ENCODE data around the gene MEIS2.

MEIS2 gene

DNA sequence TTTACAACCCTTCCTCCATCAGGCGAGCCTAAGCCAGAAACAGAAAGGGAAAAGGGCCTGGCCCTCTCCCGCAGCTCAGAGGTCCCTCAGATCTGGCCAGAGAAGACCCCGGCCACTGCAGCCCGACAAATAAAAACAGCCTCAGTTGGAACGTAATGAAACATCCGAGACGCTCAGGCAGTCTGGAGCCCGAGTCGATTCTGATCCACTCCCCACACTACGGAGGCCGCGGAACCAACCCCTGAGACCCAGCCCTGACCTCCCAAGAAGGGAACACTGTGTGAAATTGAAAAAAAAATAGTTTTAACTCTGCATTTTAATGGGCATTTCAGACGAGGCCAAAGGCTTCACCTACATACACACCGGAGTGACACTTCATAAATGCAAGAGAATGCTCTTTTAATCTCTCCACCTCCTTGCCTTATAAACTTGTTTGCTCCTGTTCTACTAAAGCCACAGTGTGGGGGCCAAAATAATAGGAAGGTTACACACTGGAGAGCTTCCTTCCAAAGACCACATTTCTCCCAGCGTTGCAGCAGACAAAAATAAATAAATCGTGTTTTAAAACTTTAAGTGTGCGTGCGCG lies 3.7 kb downstream of the MEIS2 start:
- CTCF ChIA-PET = no interaction called here
- TF ChIP-seq YY1 (tag by site-specific recombination; IDR thresholded peaks at IDR 0.05) = no peak
- TF ChIP-seq ZNF292 (tag by site-specific recombination; IDR thresholded peaks at IDR 0.05; ENCODE audit: borderline replicate concordance, low read depth) = no peak
- TF ChIP-seq ZNF76 (tag by site-specific recombination; IDR thresholded peaks at IDR 0.05; ENCODE audit: borderline replicate concordance, low read depth) = no peak
- TF ChIP-seq ZNF114 (tag by site-specific recombination; IDR thresholded peaks at IDR 0.05) = no peak
- peak; percentile 53 for TF ChIP-seq FEZF1 (tag by site-specific recombination; IDR thresholded peaks at IDR 0.05)
- no peak for TF ChIP-seq INSM2 (tag by site-specific recombination; IDR thresholded peaks at IDR 0.05)
- no peak for TF ChIP-seq ZNF449 (tag by site-specific recombination; IDR thresholded peaks at IDR 0.05)
- no peak for TF ChIP-seq ZXDB (tag by site-specific recombination; IDR thresholded peaks at IDR 0.05)
- TF ChIP-seq SETDB1 (IDR thresholded peaks at IDR 0.05; ENCODE audit: insufficient read length, low read length) = no peak
- no peak overlapping the region for H3K4me3 ChIP-seq (ENCODE audit: low read depth, low read length)
- POLR2A ChIA-PET = no interaction called here
- peak overlapping the region; percentile 98; the same call in 1 of the 2 replicates for H3K27ac ChIP-seq (ENCODE audit: extremely low read depth, low read depth, low read length)
- H3K4me1 ChIP-seq (ENCODE audit: control insufficient read depth, insufficient read depth, low read length) = peaks cover 4% of the 10 kb centered on the region; the same call in 1 of the 2 replicates
- peaks cover 20 to 35% of the 10 kb centered on the region in 2 experiments for H3K36me3 ChIP-seq (ENCODE audit: control insufficient read depth in 2 of 2, insufficient read depth in 1 of 2, low read length in 2 of 2)
- no peaks in the 10 kb centered on the region for H3K9me3 ChIP-seq (ENCODE audit: control insufficient read depth, insufficient read depth, low read depth, low read length)

DNA sequence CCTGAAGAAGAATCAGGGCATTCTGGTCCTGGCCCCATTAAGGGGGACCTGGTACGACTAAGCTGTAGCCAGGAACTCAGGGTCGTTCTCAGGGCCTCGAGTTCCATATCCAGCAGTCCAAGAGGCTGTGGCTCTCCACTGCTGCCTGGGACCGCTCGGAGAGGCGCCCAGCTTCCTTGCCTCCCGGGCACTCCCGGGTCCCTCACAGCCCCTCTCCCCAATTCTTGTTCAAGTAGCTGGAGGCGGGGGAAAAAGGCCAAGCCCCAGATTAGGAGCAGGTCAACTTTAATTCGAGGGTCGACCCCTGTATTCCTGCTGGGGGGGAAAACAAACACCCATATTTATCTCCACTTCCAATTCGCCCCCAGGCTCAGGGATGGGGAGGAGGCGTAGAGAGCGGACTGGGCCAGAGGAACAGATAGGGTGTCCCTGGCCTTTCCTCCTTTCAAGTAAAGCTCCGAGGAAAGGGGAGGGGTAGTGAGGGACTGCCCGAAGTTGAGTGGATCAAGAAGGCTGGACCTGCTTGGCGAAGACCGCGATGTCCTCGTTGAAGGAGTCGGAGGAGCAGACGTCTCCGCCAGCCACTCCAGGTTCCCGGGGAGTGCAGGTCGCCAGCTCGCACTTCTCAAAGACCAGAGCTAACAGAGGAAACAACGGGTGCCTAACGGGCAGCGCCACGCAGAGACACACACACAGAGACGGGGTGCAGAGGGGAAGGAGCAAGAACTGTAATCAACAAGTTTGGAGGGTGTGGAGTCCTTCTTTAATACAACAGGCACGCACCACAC lies 4.4 kb downstream of the MEIS2 start:
- TF ChIP-seq ZNF837 (tag by site-specific recombination; IDR thresholded peaks at IDR 0.05) (no peak), ZNF202 (tag by site-specific recombination; IDR thresholded peaks at IDR 0.05; ENCODE audit: borderline replicate concordance) (peak; percentile 36; the same call in 1 of the 2 replicates), ZBTB8A (tag by site-specific recombination; IDR thresholded peaks at IDR 0.05) (no peak)
- H3K36me3 ChIP-seq (ENCODE audit: control insufficient read depth in 2 of 2, insufficient read depth in 1 of 2, low read length in 2 of 2) = peaks cover 26 to 37% of the 10 kb centered on the region in 2 experiments
- no peaks in the 10 kb centered on the region for H3K9me3 ChIP-seq (ENCODE audit: control insufficient read depth, insufficient read depth, low read depth, low read length)
- CTCF ChIA-PET = no interaction called here
- H3K4me3 ChIP-seq (ENCODE audit: low read depth, low read length) = no peak overlapping the region
- peak overlapping the region; percentile 98; the same call in 1 of the 2 replicates for H3K27ac ChIP-seq (ENCODE audit: extremely low read depth, low read depth, low read length)
- peaks cover 8% of the 10 kb centered on the region; the same call in 1 of the 2 replicates for H3K4me1 ChIP-seq (ENCODE audit: control insufficient read depth, insufficient read depth, low read length)
- POLR2A ChIA-PET = interaction anchor here (0.8 kb wide), 1 partner anchor 14 kb away, joined by 3 read pairs; no protein-coding TSS in a partner anchor

DNA sequence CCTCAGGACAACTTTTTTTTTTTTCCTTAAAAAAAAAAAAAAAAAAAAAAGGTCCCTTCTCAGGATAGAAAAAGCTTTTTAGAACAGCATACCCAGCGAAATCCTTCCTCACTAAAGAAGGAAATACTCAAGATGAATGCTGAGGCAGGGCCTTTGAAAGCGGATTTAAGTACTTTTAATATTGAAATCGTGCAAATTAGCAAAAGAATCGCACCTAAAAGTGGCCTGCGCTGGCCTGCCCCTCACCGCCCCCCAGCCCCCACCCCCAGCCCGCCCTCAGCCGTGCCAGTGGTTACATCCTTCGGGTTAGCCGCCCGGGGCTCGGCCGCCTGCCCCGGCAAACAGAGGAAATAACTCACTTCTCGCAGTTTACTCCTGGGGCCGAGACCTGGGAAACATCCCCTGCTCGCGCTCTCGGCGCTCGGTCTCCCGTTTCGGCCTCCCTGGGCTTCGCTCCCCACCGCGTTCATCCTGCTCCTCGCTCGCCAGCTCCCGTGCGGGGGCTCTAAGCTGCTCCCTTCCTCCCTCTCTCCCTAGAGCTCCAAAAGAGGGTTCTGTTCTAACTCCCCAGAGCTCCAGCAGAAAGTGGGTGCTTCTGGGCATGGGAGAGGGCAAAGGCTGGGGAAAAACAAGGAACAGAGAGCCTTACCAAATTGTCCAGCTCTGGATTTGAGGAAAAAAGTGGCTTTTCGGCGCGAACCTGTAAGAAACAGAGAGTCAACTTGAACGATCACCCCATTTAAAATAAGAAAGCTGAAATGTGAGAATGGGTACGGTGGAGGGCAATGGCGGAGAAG lies 5.2 kb downstream of the MEIS2 start:
- H3K27ac ChIP-seq (ENCODE audit: extremely low read depth, low read depth, low read length) = no peak overlapping the region
- H3K4me1 ChIP-seq (ENCODE audit: control insufficient read depth, insufficient read depth, low read length) = peaks cover 8% of the 10 kb centered on the region; the same call in 1 of the 2 replicates
- no peak for TF ChIP-seq ZNF221 (tag by site-specific recombination; IDR thresholded peaks at IDR 0.05; ENCODE audit: borderline replicate concordance)
- TF ChIP-seq ZNF266 (tag by site-specific recombination; IDR thresholded peaks at IDR 0.05; ENCODE audit: low read depth) = no peak
- TF ChIP-seq KLF1 (tag by site-specific recombination; IDR thresholded peaks at IDR 0.05) = no peak
- no peak for TF ChIP-seq ZNF280D (tag by site-specific recombination; IDR thresholded peaks at IDR 0.05)
- TF ChIP-seq HOXC10 (CRISPR knock-in tag; IDR thresholded peaks at IDR 0.05) = no peak
- no peak for TF ChIP-seq MEIS1 (CRISPR knock-in tag; IDR thresholded peaks at IDR 0.05; ENCODE audit: borderline replicate concordance)
- TF ChIP-seq ZNF155 (tag by site-specific recombination; IDR thresholded peaks at IDR 0.05) = no peak
- no peak for TF ChIP-seq MYNN (tag by site-specific recombination; IDR thresholded peaks at IDR 0.05; ENCODE audit: borderline replicate concordance)
- no peak for TF ChIP-seq ZNF596 (tag by site-specific recombination; IDR thresholded peaks at IDR 0.05)
- TF ChIP-seq SP7 (tag by site-specific recombination; IDR thresholded peaks at IDR 0.05) = no peak

More for the DNA sequence above, 5.2 kb downstream of the MEIS2 start:
- no peaks in the 10 kb centered on the region for H3K9me3 ChIP-seq (ENCODE audit: control insufficient read depth, insufficient read depth, low read depth, low read length)
- ChIA-PET POLR2A (interaction anchor here (0.8 kb wide), 1 partner anchor 13 kb away, joined by 3 read pairs; no protein-coding TSS in a partner anchor), CTCF (no interaction called here)
- no peak overlapping the region for H3K4me3 ChIP-seq (ENCODE audit: low read depth, low read length)
- H3K36me3 ChIP-seq (ENCODE audit: control insufficient read depth in 2 of 2, insufficient read depth in 1 of 2, low read length in 2 of 2) = peaks cover 30 to 43% of the 10 kb centered on the region in 2 experiments

All from HEK293 (cell line).